ENCODE measurements around the gene RBBP8. TPM values are rescaled to one million over a fixed set of nuclear protein-coding genes. Genes with fewer than 3 reads are reported as not detected.

The RBBP8 gene
- polyA plus RNA-seq, 3 donors = 5.8 to 9.6 (median 7.8) TPM

DNA sequence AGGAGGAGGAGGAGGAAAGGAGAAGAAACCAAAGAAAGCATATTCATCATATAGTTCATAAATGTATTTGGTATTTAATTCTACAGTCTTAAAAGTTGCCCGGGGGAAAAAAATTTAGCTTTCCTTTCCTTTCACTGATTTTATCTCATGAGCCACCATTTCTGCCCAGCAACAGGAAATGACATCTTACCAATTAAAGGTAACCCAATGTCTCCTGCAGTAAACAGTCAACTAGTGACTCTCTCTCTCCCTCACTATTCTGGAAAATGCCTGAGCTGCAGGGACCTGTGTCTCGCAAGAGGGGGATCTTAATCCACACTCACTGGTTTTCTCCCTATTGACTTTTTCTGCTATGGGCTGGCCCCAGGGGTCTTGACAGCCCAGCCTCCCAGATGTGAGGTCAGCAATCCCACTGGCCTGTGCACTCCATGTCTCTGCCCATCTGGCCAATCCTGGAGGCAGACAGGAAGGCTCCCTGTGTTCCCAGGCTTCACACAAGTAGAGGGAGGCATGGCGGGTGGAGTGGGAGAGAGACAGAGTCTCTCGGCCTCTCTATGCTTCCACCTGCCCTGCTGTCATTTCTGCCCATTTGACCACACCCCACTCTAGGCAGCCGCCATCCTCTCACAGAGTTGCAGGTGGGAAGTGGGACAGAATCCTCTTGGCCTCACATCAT is 116.7 kb downstream of the RBBP8 start:
- Mint-ChIP-seq H3K4me3 (peak overlapping the region in 1 of 2 donors; percentile 0), H3K9me3 (peaks cover 0 to 1% (median 0%) of the 10 kb centered on the region in 7 donors), H3K36me3 (no peaks in the 10 kb centered on the region), H3K4me1 (peaks cover 25% of the 10 kb centered on the region), H3K27me3 (ENCODE audit: low read depth in 3 of 3) (peaks cover 5 to 12% (median 11%) of the 10 kb centered on the region in 3 donors), H3K27ac (no peak overlapping the region)
- H2AFZ ChIP-seq (ENCODE audit: insufficient read depth, low read depth, low read length, poor library complexity, severe bottlenecking) = no peak overlapping the region
- H3K36me3 ChIP-seq (replicated peaks in 1 of 2; ENCODE audit: control insufficient read depth in 1 of 2, insufficient read depth in 2 of 2, low read length in 2 of 2) = no peaks in the 10 kb centered on the region
- H3K4me3 ChIP-seq (replicated peaks in 1 of 3; ENCODE audit: low read depth in 2 of 3, low read length in 3 of 3) = no peak overlapping the region
- no peaks in the 10 kb centered on the region for H4K20me1 ChIP-seq (ENCODE audit: insufficient read depth, low read length)
- no peaks in the 10 kb centered on the region for H3K27me3 ChIP-seq (ENCODE audit: control insufficient read depth in 2 of 2, insufficient read depth in 2 of 2, low read length in 2 of 2)
- H3K4me1 ChIP-seq (ENCODE audit: control insufficient read depth in 1 of 2, insufficient read depth in 2 of 2, low read length in 2 of 2) = peaks cover 24% of the 10 kb centered on the region in 2 donors
- no peaks in the 10 kb centered on the region for H3K79me2 ChIP-seq (ENCODE audit: insufficient read depth, low read length)
- H3K9me3 ChIP-seq (replicated peaks in 1 of 2; ENCODE audit: control insufficient read depth in 1 of 2, insufficient read depth in 1 of 2, low read length in 2 of 2) = no peaks in the 10 kb centered on the region
- H3K27ac ChIP-seq (ENCODE audit: low read depth in 1 of 2, low read length in 2 of 2) = no peak overlapping the region
- DNase-seq = no peak
- no peak overlapping the region for H3K9ac ChIP-seq (ENCODE audit: insufficient read depth, low read length, poor library complexity, severe bottlenecking)
- no peak overlapping the region for H3K4me2 ChIP-seq (replicated peaks; ENCODE audit: extremely low read depth, low read length, poor library complexity, severe bottlenecking)
- intact Hi-C loops (cut with micrococcal nuclease) = loop anchor here (5.0 to 10.0 kb wide), 2 partner anchors 42 to 55 kb away; no protein-coding TSS in a partner anchor
- TF ChIP-seq, protein P1, sequence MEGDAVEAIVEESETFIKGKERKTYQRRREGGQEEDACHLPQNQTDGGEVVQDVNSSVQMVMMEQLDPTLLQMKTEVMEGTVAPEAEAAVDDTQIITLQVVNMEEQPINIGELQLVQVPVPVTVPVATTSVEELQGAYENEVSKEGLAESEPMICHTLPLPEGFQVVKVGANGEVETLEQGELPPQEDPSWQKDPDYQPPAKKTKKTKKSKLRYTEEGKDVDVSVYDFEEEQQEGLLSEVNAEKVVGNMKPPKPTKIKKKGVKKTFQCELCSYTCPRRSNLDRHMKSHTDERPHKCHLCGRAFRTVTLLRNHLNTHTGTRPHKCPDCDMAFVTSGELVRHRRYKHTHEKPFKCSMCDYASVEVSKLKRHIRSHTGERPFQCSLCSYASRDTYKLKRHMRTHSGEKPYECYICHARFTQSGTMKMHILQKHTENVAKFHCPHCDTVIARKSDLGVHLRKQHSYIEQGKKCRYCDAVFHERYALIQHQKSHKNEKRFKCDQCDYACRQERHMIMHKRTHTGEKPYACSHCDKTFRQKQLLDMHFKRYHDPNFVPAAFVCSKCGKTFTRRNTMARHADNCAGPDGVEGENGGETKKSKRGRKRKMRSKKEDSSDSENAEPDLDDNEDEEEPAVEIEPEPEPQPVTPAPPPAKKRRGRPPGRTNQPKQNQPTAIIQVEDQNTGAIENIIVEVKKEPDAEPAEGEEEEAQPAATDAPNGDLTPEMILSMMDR (IDR thresholded peaks at IDR 0.05) = no peak
- 100% methylated on average over 2 of the region's 5 CpGs for WGBS (ENCODE audit: insufficient coverage)

DNA sequence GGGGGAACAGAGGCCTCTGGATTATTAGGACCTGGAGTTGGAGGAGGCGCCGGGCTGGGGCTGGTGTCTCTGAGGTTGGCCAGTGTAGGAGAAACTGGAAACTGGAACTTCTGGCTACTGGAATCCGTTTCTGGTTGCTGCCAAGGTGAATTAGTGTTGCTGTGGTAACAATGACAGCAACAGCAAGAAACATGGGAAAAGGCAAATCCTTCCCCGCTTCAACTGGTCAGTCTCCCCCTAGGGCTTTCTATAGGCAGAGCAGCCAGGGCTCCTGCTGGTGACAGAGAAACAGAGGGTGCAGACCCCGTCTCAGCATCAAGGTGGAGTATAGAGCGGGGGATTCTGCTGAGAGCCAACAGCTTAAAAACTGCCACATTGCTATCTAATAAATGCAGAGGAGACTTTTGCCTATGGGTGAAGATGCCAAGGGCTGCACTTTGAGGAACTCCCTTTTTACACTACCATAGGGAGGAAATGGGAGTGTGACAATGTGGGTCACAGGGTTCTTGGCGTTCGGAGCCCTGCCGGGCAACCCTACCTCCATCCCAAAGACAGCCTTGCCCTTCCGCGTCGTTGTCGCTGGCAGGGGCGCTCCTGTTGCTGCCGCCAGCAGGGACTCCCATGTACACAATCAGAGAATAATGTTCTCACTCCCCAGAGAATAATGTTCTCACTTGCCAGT is 120.8 kb downstream of the RBBP8 start:
- Histone ChIP-seq H3K79me2 (ENCODE audit: insufficient read depth, low read length) (no peaks in the 10 kb centered on the region), H3K4me1 (ENCODE audit: control insufficient read depth in 1 of 2, insufficient read depth in 2 of 2, low read length in 2 of 2) (peaks cover 24% of the 10 kb centered on the region in 2 donors), H3K4me3 (replicated peaks in 1 of 3; ENCODE audit: low read depth in 2 of 3, low read length in 3 of 3) (no peak overlapping the region), H3K36me3 (replicated peaks in 1 of 2; ENCODE audit: control insufficient read depth in 1 of 2, insufficient read depth in 2 of 2, low read length in 2 of 2) (no peaks in the 10 kb centered on the region), H3K9ac (ENCODE audit: insufficient read depth, low read length, poor library complexity, severe bottlenecking) (no peak overlapping the region), H4K20me1 (ENCODE audit: insufficient read depth, low read length) (no peaks in the 10 kb centered on the region), H3K27ac (ENCODE audit: low read depth in 1 of 2, low read length in 2 of 2) (no peak overlapping the region), H2AFZ (ENCODE audit: insufficient read depth, low read depth, low read length, poor library complexity, severe bottlenecking) (no peak overlapping the region), H3K9me3 (replicated peaks in 1 of 2; ENCODE audit: control insufficient read depth in 1 of 2, insufficient read depth in 1 of 2, low read length in 2 of 2) (no peaks in the 10 kb centered on the region), H3K4me2 (replicated peaks; ENCODE audit: extremely low read depth, low read length, poor library complexity, severe bottlenecking) (peak overlapping the region; percentile 40), H3K27me3 (ENCODE audit: control insufficient read depth in 2 of 2, insufficient read depth in 2 of 2, low read length in 2 of 2) (no peaks in the 10 kb centered on the region)
- peak overlapping the region in 3 of 7 donors; percentile 18 to 31 (median 21) for H3K27ac Mint-ChIP-seq
- H3K9me3 Mint-ChIP-seq = no peaks in the 10 kb centered on the region
- peak in 2 of 3 donors; percentile 20 to 30 for DNase-seq
- peaks cover 5 to 16% (median 10%) of the 10 kb centered on the region in 3 donors for H3K27me3 Mint-ChIP-seq (ENCODE audit: low read depth in 3 of 3)
- peak overlapping the region; percentile 7 to 64 for H3K4me3 Mint-ChIP-seq
- TF ChIP-seq, protein P1 (IDR thresholded peaks at IDR 0.05) = peak; percentile 19
- peaks cover 25% of the 10 kb centered on the region for H3K4me1 Mint-ChIP-seq
- intact Hi-C loops (cut with micrococcal nuclease) = loop anchor here in 1 of 2 donors (5.0 kb wide), 1 partner anchor 38 kb away; no protein-coding TSS in a partner anchor
- no peaks in the 10 kb centered on the region for H3K36me3 Mint-ChIP-seq
- WGBS (ENCODE audit: insufficient coverage) = 36% methylated on average over 13 of the region's 15 CpGs
